ENCODE results near the gene GRIN2C. TPM values are rescaled to one million over a fixed set of nuclear protein-coding genes. Genes with fewer than 3 reads are reported as not detected.

GRIN2C gene
- total and polyA plus RNA-seq, 2 donors (not counting 1 experiment from before 2014, with no cell fraction given): 0.01 to 0.50 TPM

GRCh38 chr17:74868908-74869255 lies 9.2 kb upstream of the GRIN2C start:
- no peak overlapping the region for H3K27ac ChIP-seq (ENCODE audit: insufficient read depth, low read length)
- H3K9ac ChIP-seq (ENCODE audit: insufficient read depth, low read length): no peak overlapping the region
- H4K20me1 ChIP-seq (ENCODE audit: control insufficient read depth, extremely low read depth, insufficient read depth, low read length): no peaks in the 10 kb centered on the region
- no peak overlapping the region for H2AFZ ChIP-seq (ENCODE audit: low read length)
- DNase-seq (ENCODE audit: low read depth in 2 of 2): no peak
- no peaks in the 10 kb centered on the region for H3K9me3 ChIP-seq (ENCODE audit: control insufficient read depth, insufficient read depth, low read depth, low read length)
- H3K36me3 ChIP-seq (ENCODE audit: control insufficient read depth, insufficient read depth, low read length): peaks cover 3% of the 10 kb centered on the region
- no peaks in the 10 kb centered on the region for H3K27me3 ChIP-seq (ENCODE audit: control insufficient read depth, insufficient read depth, low read length)
- H3K79me2 ChIP-seq (ENCODE audit: control insufficient read depth, insufficient read depth, low read length): no peaks in the 10 kb centered on the region
- H3K4me1 ChIP-seq (ENCODE audit: control insufficient read depth, extremely low read depth, insufficient read depth, low read length): peaks cover 7% of the 10 kb centered on the region
- no peak overlapping the region for H3K4me2 ChIP-seq (ENCODE audit: extremely low read depth, insufficient read depth, low read length)
- TF ChIP-seq EZH2 (IDR thresholded peaks at IDR 0.05; ENCODE audit: low read length, missing control alignments): no peak
- no peak for TF ChIP-seq CTCF (conservative IDR thresholded peaks at IDR 0.05 in 1 of 2, IDR thresholded peaks at IDR 0.05 in 1 of 2; ENCODE audit: low read depth in 1 of 2, low read length in 2 of 2)
- no peak overlapping the region for H3K4me3 ChIP-seq (replicated peaks in 1 of 4; ENCODE audit: control extremely low read depth in 1 of 4, insufficient read depth in 1 of 4, low read depth in 3 of 4, low read length in 4 of 4)

- Histone ChIP-seq H3K27ac (ENCODE audit: insufficient read depth, low read length) (no peak overlapping the region), H3K4me1 (ENCODE audit: control insufficient read depth, extremely low read depth, insufficient read depth, low read length) (peaks cover 7% of the 10 kb centered on the region), H4K20me1 (ENCODE audit: control insufficient read depth, extremely low read depth, insufficient read depth, low read length) (no peaks in the 10 kb centered on the region), H3K4me3 (replicated peaks in 1 of 4; ENCODE audit: control extremely low read depth in 1 of 4, insufficient read depth in 1 of 4, low read depth in 3 of 4, low read length in 4 of 4) (no peak overlapping the region), H3K27me3 (ENCODE audit: control insufficient read depth, insufficient read depth, low read length) (no peaks in the 10 kb centered on the region), H3K9ac (ENCODE audit: insufficient read depth, low read length) (no peak overlapping the region), H2AFZ (ENCODE audit: low read length) (no peak overlapping the region), H3K9me3 (ENCODE audit: control insufficient read depth, insufficient read depth, low read depth, low read length) (no peaks in the 10 kb centered on the region), H3K36me3 (ENCODE audit: control insufficient read depth, insufficient read depth, low read length) (peaks cover 4% of the 10 kb centered on the region), H3K79me2 (ENCODE audit: control insufficient read depth, insufficient read depth, low read length) (no peaks in the 10 kb centered on the region), H3K4me2 (ENCODE audit: extremely low read depth, insufficient read depth, low read length) (no peak overlapping the region)
- DNase-seq (ENCODE audit: low read depth in 2 of 2): no peak
- TF ChIP-seq EZH2 (IDR thresholded peaks at IDR 0.05; ENCODE audit: low read length, missing control alignments) (no peak), CTCF (conservative IDR thresholded peaks at IDR 0.05 in 1 of 2, IDR thresholded peaks at IDR 0.05 in 1 of 2; ENCODE audit: low read depth in 1 of 2, low read length in 2 of 2) (no peak)
Measured at GRCh38 chr17:74868251-74868907, 8.7 kb upstream of the GRIN2C start.

DNA sequence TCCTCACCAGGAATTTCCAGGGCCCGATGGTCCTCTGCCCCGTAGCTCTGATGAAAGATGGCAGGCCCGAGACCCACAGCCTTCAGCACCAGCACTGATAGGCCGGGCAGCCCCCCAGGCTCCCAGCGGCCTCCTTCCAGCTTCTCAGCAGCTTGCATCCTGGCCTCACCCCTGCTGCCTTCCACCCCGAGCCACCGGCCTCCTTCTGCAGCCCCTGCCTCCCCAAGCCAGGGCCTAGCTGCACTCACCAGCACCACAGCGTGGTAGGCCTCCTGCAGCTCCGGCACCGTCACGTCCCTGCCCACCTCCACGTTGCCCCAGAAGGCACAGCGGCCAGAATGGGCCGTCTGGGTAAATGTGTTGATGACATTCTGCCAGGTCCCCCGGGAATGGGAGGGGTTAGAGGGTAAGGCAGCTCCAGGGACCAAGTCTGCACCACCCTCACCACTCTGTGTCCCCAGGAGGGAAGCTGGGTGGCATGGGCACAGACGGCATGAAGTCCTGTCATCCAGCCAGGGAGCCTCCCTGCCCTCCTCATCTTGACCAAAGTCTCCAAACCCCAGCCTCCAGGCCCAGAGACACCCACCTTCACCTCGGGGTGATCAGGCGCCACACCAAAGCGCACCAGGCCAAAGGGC lies 6.6 kb upstream of the GRIN2C start:
- TF ChIP-seq EZH2 (IDR thresholded peaks at IDR 0.05; ENCODE audit: low read length, missing control alignments) (no peak), CTCF (conservative IDR thresholded peaks at IDR 0.05 in 1 of 2, IDR thresholded peaks at IDR 0.05 in 1 of 2; ENCODE audit: low read depth in 1 of 2, low read length in 2 of 2) (no peak)
- H2AFZ ChIP-seq (ENCODE audit: low read length): no peak overlapping the region
- no peaks in the 10 kb centered on the region for H3K9me3 ChIP-seq (ENCODE audit: control insufficient read depth, insufficient read depth, low read depth, low read length)
- H3K27ac ChIP-seq (ENCODE audit: insufficient read depth, low read length): no peak overlapping the region
- peaks cover 4% of the 10 kb centered on the region for H3K36me3 ChIP-seq (ENCODE audit: control insufficient read depth, insufficient read depth, low read length)
- no peak overlapping the region for H3K9ac ChIP-seq (ENCODE audit: insufficient read depth, low read length)
- no peaks in the 10 kb centered on the region for H3K79me2 ChIP-seq (ENCODE audit: control insufficient read depth, insufficient read depth, low read length)
- no peak for DNase-seq (ENCODE audit: low read depth in 2 of 2)
- H3K27me3 ChIP-seq (ENCODE audit: control insufficient read depth, insufficient read depth, low read length): peaks cover 9% of the 10 kb centered on the region
- no peak overlapping the region for H3K4me2 ChIP-seq (ENCODE audit: extremely low read depth, insufficient read depth, low read length)
- peaks cover 3% of the 10 kb centered on the region for H3K4me1 ChIP-seq (ENCODE audit: control insufficient read depth, extremely low read depth, insufficient read depth, low read length)
- no peaks in the 10 kb centered on the region for H4K20me1 ChIP-seq (ENCODE audit: control insufficient read depth, extremely low read depth, insufficient read depth, low read length)
- no peak overlapping the region for H3K4me3 ChIP-seq (replicated peaks in 1 of 4; ENCODE audit: control extremely low read depth in 1 of 4, insufficient read depth in 1 of 4, low read depth in 3 of 4, low read length in 4 of 4)
